Activated CD8-positive, alpha-beta T cell treated with anti-CD3 and anti-CD28 coated beads for 36 hours (primary cell): ENCODE data around the gene MINDY3. TPM values are rescaled to one million over a fixed set of nuclear protein-coding genes. Genes with fewer than 3 reads are reported as not detected.
"Not testable (repeated sequence)": the region's sequence is repeated elsewhere in the genome, so short reads cannot be mapped to it uniquely, and the experiment has no call there.

Experiments
- ATAC-seq: fragments of 200-7000 bp; cut with Tn5 transposase; one replicate; pipeline ENCODE4 v1.10.0; 2021; ENCODE audit warnings: mild to moderate bottlenecking, moderate library complexity
- CTCF ChIA-PET: fragments of 350-600 bp; sonication (Branson Sonifier 250); formaldehyde crosslinking; loops from one replicate; lab custom pipeline; 2021; ENCODE audit warnings: antibody characterized with exemption; lab: Charles Lee
- POLR2A ChIA-PET: fragments of 350-600 bp; sonication (Branson Sonifier 250); formaldehyde crosslinking; loops from one replicate; lab custom pipeline; 2021; ENCODE audit warnings: antibody characterized with exemption; lab: Charles Lee
- DNase-seq: peaks from one replicate; pipeline ENCODE4 v3.0.0-alpha.2; 2020
- H3K27ac Mint-ChIP-seq: one replicate; pipeline ENCODE4 v1.8.0; 2021; ENCODE audit warnings: mild to moderate bottlenecking, mixed read lengths
- H3K27me3 Mint-ChIP-seq: one replicate; pipeline ENCODE4 v1.8.0; 2021; ENCODE audit warnings: mixed read lengths
- H3K36me3 Mint-ChIP-seq: one replicate; pipeline ENCODE4 v1.8.0; 2021; ENCODE audit warnings: low read depth, mixed read lengths
- H3K4me1 Mint-ChIP-seq: one replicate; pipeline ENCODE4 v1.8.0; 2021; ENCODE audit warnings: low read depth, mixed read lengths
- H3K4me3 Mint-ChIP-seq: one replicate; pipeline ENCODE4 v1.8.0; 2021; ENCODE audit warnings: mild to moderate bottlenecking, moderate library complexity, mixed read lengths
- H3K9me3 Mint-ChIP-seq: one replicate; pipeline ENCODE4 v1.8.0; 2021; ENCODE audit warnings: mixed read lengths
- intact Hi-C: fragments of 100-400 bp; cut with micrococcal nuclease; formaldehyde crosslinking; loops from one replicate; pipeline ENCODE4 v1.10.0; 2022
- total RNA-seq, 2 experiments: library from RNA; stranded (reverse); gene quantifications; one replicate each; pipeline ENCODE4 v1.2.3, GENCODE V29; 2021
- TF ChIP-seq, protein P1 (sequence below): fragments of 200-600 bp; IDR thresholded peaks from one replicate; pipeline ENCODE4 v1.8.0; 2022; ENCODE audit warnings: antibody characterized with exemption, mild to moderate bottlenecking

The MINDY3 gene
- total RNA-seq, 2 experiments from 2014 or later: 12.0 to 14.6 TPM

DNA sequence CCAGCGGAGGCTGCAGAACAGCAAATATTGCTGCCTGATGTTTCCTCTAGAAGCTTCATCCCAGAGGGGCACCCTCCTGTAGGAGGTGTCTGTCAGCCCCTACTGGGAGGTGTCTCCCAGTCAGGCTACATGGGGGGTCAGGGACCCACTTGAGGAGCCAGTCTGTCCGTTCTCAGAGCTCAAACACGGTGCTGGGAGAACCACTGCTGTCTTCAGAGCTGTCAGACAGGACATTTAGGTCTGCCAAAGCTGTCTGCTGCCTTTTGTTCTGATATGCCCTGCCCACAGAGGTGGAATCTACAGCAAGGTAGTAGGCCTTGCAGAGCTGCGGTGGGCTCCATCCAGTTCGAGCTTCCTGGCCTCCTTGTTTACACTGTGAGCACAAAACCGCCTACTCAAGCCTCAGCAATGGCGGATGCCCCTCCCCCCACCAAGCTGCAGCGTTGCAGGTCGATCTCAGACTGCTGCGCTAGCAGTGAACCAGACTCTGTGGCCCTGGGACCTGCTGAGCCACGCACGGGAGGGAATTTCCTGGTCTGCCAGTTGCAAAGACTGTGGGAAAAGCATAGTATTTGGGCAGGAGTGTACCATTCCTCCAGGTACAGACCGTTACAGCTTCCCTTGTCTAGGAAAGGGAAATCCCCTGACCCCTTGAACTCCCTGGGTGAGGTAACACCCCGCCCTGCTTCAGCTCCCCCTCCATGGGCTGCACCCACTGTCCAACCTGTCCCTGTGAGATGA, 17.7 kb upstream of the MINDY3 start:
- TF ChIP-seq, protein P1, sequence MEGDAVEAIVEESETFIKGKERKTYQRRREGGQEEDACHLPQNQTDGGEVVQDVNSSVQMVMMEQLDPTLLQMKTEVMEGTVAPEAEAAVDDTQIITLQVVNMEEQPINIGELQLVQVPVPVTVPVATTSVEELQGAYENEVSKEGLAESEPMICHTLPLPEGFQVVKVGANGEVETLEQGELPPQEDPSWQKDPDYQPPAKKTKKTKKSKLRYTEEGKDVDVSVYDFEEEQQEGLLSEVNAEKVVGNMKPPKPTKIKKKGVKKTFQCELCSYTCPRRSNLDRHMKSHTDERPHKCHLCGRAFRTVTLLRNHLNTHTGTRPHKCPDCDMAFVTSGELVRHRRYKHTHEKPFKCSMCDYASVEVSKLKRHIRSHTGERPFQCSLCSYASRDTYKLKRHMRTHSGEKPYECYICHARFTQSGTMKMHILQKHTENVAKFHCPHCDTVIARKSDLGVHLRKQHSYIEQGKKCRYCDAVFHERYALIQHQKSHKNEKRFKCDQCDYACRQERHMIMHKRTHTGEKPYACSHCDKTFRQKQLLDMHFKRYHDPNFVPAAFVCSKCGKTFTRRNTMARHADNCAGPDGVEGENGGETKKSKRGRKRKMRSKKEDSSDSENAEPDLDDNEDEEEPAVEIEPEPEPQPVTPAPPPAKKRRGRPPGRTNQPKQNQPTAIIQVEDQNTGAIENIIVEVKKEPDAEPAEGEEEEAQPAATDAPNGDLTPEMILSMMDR: no peak
- ChIA-PET POLR2A (interaction anchor here (0.6 kb wide), 1 partner anchor 563 kb away, joined by 3 read pairs; no protein-coding TSS in a partner anchor), CTCF (interaction anchor here (1.2 to 1.6 kb wide), 2 partner anchors 19 to 24 kb away, joined by 3 to 6 read pairs; no protein-coding TSS in a partner anchor)
- H3K9me3 Mint-ChIP-seq: no peaks in the 10 kb centered on the region
- H3K36me3 Mint-ChIP-seq: no peaks in the 10 kb centered on the region
- H3K27me3 Mint-ChIP-seq: peaks cover 45% of the 10 kb centered on the region
- intact Hi-C loops: no loop called here
- no peak overlapping the region for H3K27ac Mint-ChIP-seq
- DNase-seq (peak; percentile 7), ATAC-seq (no peak)
- H3K4me1 Mint-ChIP-seq: no peaks in the 10 kb centered on the region
- no peak overlapping the region for H3K4me3 Mint-ChIP-seq

DNA sequence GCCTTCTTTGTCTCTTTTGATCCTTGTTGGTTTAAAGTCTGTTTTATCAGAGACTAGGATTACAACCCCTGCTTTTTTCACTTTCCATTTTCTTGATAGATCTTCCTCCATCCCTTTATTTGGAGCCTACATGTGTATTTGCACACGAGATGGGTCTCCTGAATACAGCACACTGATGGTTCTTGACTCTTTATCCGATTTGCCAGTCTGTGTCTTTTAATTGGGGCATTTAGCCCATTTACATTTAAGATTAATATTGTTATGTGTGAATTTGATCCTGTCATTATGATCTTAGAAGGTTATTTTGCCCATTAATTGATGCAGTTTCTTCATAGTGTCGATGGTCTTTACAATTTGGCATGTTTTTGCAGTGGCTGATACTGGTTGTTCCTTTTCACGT, 16.0 kb upstream of the MINDY3 start:
- H3K36me3 Mint-ChIP-seq, H3K9me3 Mint-ChIP-seq, H3K27ac Mint-ChIP-seq, H3K4me1 Mint-ChIP-seq, ATAC-seq, POLR2A ChIA-PET, DNase-seq, H3K4me3 Mint-ChIP-seq, CTCF ChIA-PET, intact Hi-C loops: not testable (repeated sequence)
- peaks cover 44% of the 10 kb centered on the region for H3K27me3 Mint-ChIP-seq

DNA sequence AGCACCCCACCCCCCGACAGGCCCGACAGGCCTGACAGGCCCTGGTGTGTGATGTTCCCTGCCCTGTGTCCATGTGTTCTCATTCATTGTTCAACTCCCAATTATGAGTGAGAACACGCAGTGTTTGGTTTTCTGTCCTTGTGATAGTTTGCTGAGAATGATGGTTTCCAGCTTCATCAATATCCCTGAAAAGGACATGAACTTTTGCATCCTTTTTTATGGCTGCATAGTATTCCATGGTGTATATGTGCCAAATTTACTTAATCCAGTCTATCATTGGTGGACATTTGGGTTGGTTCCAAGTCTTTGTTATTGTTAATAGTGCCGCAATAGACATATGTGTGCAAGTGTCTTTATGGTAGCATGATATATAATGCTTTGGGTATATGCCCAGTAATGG, 12.3 kb upstream of the MINDY3 start:
- H3K9me3 Mint-ChIP-seq, H3K36me3 Mint-ChIP-seq, intact Hi-C loops, CTCF ChIA-PET, ATAC-seq, POLR2A ChIA-PET, H3K4me3 Mint-ChIP-seq, H3K4me1 Mint-ChIP-seq, H3K27ac Mint-ChIP-seq, DNase-seq: not testable (repeated sequence)
- peaks cover 54% of the 10 kb centered on the region for H3K27me3 Mint-ChIP-seq

DNA sequence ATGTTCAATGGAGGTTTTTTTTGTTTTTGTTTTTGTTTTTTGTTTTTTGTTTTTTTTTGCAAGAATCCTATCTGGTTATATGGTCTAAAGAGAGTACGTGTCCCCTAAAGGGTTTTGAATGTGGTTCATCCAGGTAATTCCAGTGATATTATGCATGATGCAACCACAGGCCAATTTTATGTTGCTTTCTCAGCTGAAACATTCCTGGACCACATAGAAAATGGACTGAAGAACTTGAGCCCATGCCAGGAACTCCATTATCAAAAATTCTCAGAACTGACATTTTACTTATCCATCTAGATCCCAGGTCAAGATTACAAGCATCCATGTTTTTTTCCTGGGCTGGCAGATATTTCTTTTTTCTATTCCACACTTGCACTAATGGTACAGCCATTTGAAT, 11.5 kb upstream of the MINDY3 start:
- POLR2A ChIA-PET: no interaction called here
- TF ChIP-seq, protein P1: no peak
- Mint-ChIP-seq H3K36me3 (no peaks in the 10 kb centered on the region), H3K9me3 (no peaks in the 10 kb centered on the region), H3K27me3 (peaks cover 52% of the 10 kb centered on the region), H3K4me3 (no peak overlapping the region), H3K27ac (no peak overlapping the region), H3K4me1 (no peaks in the 10 kb centered on the region)
- intact Hi-C loops: no loop called here
- ATAC-seq (no peak), DNase-seq (no peak)
- CTCF ChIA-PET: no interaction called here

DNA sequence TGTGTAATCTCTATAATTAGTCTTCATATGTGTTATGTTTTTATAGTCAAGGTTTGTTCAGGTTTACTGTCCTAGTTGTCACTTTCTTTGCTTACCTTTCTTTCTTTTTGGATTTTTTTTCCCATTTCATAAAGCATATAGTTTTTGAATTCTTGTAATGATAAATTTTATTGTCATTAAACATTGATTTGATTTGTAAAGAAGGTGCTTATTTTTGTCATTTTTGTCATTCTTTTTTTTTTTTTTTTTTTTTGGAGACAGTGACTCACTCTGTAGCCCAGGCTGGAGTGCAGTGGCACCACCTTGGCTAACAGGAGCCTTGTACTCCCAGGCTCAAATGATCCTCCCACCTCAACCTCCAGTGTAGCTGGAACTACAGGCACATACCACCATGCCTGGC, 9.6 kb upstream of the MINDY3 start:
- intact Hi-C loops: no loop called here
- Mint-ChIP-seq H3K4me3 (no peak overlapping the region), H3K9me3 (no peaks in the 10 kb centered on the region), H3K27me3 (peaks cover 51% of the 10 kb centered on the region), H3K4me1 (no peaks in the 10 kb centered on the region), H3K27ac (no peak overlapping the region), H3K36me3 (no peaks in the 10 kb centered on the region)
- TF ChIP-seq, protein P1: no peak
- POLR2A ChIA-PET: no interaction called here
- no peak for DNase-seq
- CTCF ChIA-PET: no interaction called here
- no peak for ATAC-seq

DNA sequence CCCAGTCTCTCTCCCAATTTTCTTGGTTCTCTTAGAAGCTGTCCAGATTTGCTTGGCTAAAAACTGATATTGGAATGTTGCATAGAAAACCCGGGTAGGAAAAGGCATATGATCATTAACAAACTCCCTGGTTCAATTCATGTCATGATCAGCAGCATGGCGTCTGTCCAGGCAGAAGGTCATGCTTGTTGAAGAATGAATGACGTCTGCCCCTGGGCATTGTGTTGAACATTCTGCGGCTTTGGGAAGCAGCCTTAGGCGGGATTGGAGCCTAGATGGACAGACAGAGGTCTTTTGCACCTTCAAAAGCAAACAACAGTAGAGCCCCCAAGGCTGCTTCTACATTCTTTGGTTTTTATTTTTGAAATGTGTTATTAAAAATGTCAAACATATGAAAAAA, 7.7 kb upstream of the MINDY3 start:
- ATAC-seq: no peak
- Mint-ChIP-seq H3K4me1 (no peaks in the 10 kb centered on the region), H3K4me3 (no peak overlapping the region), H3K9me3 (no peaks in the 10 kb centered on the region), H3K36me3 (no peaks in the 10 kb centered on the region), H3K27ac (no peak overlapping the region), H3K27me3 (peaks cover 43% of the 10 kb centered on the region)
- no peak for DNase-seq
- TF ChIP-seq, protein P1: no peak
- ChIA-PET CTCF (no interaction called here), POLR2A (no interaction called here)
- intact Hi-C loops: no loop called here
